ENCODE data around the gene CIART. TPM values are rescaled to one million over a fixed set of nuclear protein-coding genes. Genes with fewer than 3 reads are reported as not detected.

Gene CIART
- 1 to 10 TPM; 3.0 to 4.3 TPM for total RNA-seq

GRCh38 chr1:150281758-150282557 lies at the start of gene CIART:
TSS of gene CIART (plus strand) at chr1:150282554. CDS start at chr1:150283268, 714 bp downstream.

GRCh38 chr1:150235852-150236613 lies 46.3 kb upstream of the CIART start, which contains the start of gene ANP32E:
TSS of gene ANP32E (minus strand) at chr1:150236112. CDS start at chr1:150235786, 326 bp downstream.

GRCh38 chr1:150257624-150258585 lies 24.4 kb upstream of the CIART start, which contains the start of gene CA14:
TSS of gene CA14 (plus strand) at chr1:150257774. CDS start at chr1:150258129, 355 bp downstream.

GRCh38 chr1:150268705-150269403 lies 13.5 kb upstream of the CIART start, which contains the start of gene APH1A:
TSS of gene APH1A (minus strand) at chr1:150269016. CDS start at chr1:150268810, 206 bp downstream.

GRCh38 chr1:150293433-150294253 lies 11.3 kb downstream of the CIART start, which contains the start of gene MRPS21:
TSS of gene MRPS21 (plus strand) at chr1:150293861. CDS start at chr1:150294367, 506 bp downstream.

Other genes with a start within 250 kb of the CIART start
- gene VPS45, start 214.8 kb upstream of the CIART start, total RNA-seq: 10 to 100 TPM; 30.5 to 32.6 TPM
- 10 to 100 TPM; 85.3 to 88.4 TPM for gene PLEKHO1, start 132.6 kb upstream of the CIART start, total RNA-seq
- 100 to 1,000 TPM; 123 to 127 TPM for gene ANP32E, start 46.4 kb upstream of the CIART start, total RNA-seq
- not detected for gene CA14, start 24.8 kb upstream of the CIART start, total RNA-seq
- 100 to 1,000 TPM; 140 to 146 TPM for gene APH1A, start 13.5 kb upstream of the CIART start, total RNA-seq
- 1 to 10 TPM; 5.7 to 6.9 TPM for gene C1orf54, start 9.8 kb upstream of the CIART start, total RNA-seq
- 10 to 100 TPM; 69.0 to 72.1 TPM for gene MRPS21, start 11.3 kb downstream of the CIART start, total RNA-seq
- gene PRPF3, start 39.0 kb downstream of the CIART start, total RNA-seq: 10 to 100 TPM; 71.7 to 73.8 TPM
- gene RPRD2, start 81.6 kb downstream of the CIART start, total RNA-seq: 10 to 100 TPM; 38.3 to 39.3 TPM
- gene TARS2, start 204.9 kb downstream of the CIART start, total RNA-seq: 10 to 100 TPM; 28.1 to 28.2 TPM
- gene ECM1, start 225.6 kb downstream of the CIART start, total RNA-seq: 1 to 10 TPM in 1 of 2 experiments, under 1 TPM in 1; 0.88 to 1.1 TPM
- gene FALEC, start 233.2 kb downstream of the CIART start, total RNA-seq: not detected

Measured in activated naive CD4-positive, alpha-beta T cell treated with anti-CD3 and anti-CD28 coated beads, Interleukin-2, amount 10 ng/mL, durations not matched to agents 5 hours and 36 hours (primary cell).